ENCODE results near the gene ARHGAP19.
A peak's percentile ranks its signal among the peaks of the same experiment; 100 is the strongest.

The ARHGAP19 gene

GRCh38 chr10:97318772-97319651 is 26.6 kb upstream of the ARHGAP19 start, which contains the start of gene FRAT1:
TSS of gene FRAT1 (plus strand) at chr10:97319271. CDS start at chr10:97319454, 183 bp downstream.
- no peak for TF ChIP-seq EZH2 (IDR thresholded peaks at IDR 0.05; ENCODE audit: borderline replicate concordance, low read depth, low read length, severe bottlenecking)
- TF ChIP-seq, protein P1, sequence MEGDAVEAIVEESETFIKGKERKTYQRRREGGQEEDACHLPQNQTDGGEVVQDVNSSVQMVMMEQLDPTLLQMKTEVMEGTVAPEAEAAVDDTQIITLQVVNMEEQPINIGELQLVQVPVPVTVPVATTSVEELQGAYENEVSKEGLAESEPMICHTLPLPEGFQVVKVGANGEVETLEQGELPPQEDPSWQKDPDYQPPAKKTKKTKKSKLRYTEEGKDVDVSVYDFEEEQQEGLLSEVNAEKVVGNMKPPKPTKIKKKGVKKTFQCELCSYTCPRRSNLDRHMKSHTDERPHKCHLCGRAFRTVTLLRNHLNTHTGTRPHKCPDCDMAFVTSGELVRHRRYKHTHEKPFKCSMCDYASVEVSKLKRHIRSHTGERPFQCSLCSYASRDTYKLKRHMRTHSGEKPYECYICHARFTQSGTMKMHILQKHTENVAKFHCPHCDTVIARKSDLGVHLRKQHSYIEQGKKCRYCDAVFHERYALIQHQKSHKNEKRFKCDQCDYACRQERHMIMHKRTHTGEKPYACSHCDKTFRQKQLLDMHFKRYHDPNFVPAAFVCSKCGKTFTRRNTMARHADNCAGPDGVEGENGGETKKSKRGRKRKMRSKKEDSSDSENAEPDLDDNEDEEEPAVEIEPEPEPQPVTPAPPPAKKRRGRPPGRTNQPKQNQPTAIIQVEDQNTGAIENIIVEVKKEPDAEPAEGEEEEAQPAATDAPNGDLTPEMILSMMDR (IDR thresholded peaks at IDR 0.05; ENCODE audit: borderline replicate concordance, extremely low read depth, low read length, poor library complexity, severe bottlenecking): no peak
- H3K27me3 ChIP-seq (ENCODE audit: insufficient read depth, low read length, poor library complexity): peaks cover 7% of the 10 kb centered on the region
- ATAC-seq (ENCODE audit: insufficient read depth, low read depth): peak; percentile 83
- H3K4me3 ChIP-seq (ENCODE audit: low read depth in 1 of 2, low read length in 2 of 2): peak within 1 kb of the TSS; percentile 55 to 58; a peak in 3 of 4 replicates
- H3K4me2 ChIP-seq (ENCODE audit: insufficient read depth, low read length): peak within 1 kb of the TSS; percentile 97
- H3K4me1 ChIP-seq (ENCODE audit: insufficient read depth, low read length): peaks cover 23% of the 10 kb centered on the region
- peak within 1 kb of the TSS; percentile 61 for H3K9ac ChIP-seq (ENCODE audit: low read depth, low read length)
- DNase-seq: peak; percentile 89
- 0 out of 2 replicates have a peak, but pooled peaks cover 3% of the 10 kb centered on the region for H4K20me1 ChIP-seq (ENCODE audit: insufficient read depth, low read length)
- H3K27ac ChIP-seq (ENCODE audit: low read length): peak within 1 kb of the TSS; percentile 79
- H3K9me3 ChIP-seq (ENCODE audit: insufficient read depth, low read length, severe bottlenecking): no peaks in the 10 kb centered on the region
- 0 out of 2 replicates have a peak, but pooled peaks cover 3% of the 10 kb centered on the region for H3K79me2 ChIP-seq (ENCODE audit: insufficient read depth, low read length)
- H2AFZ ChIP-seq (ENCODE audit: low read depth, low read length): peak within 1 kb of the TSS; percentile 80
- H3K36me3 ChIP-seq (ENCODE audit: insufficient read depth, low read length): no peaks in the 10 kb centered on the region

- Histone ChIP-seq H3K79me2 (ENCODE audit: insufficient read depth, low read length) (no peaks in the 10 kb centered on the region), H3K4me1 (ENCODE audit: insufficient read depth, low read length) (peaks cover 9% of the 10 kb centered on the region), H3K9me3 (ENCODE audit: insufficient read depth, low read length, severe bottlenecking) (no peaks in the 10 kb centered on the region), H3K4me3 (ENCODE audit: low read depth in 1 of 2, low read length in 2 of 2) (no peak overlapping the region), H3K27me3 (ENCODE audit: insufficient read depth, low read length, poor library complexity) (peaks cover 3% of the 10 kb centered on the region), H3K9ac (ENCODE audit: low read depth, low read length) (no peak overlapping the region), H3K27ac (ENCODE audit: low read length) (no peak overlapping the region), H4K20me1 (ENCODE audit: insufficient read depth, low read length) (no peaks in the 10 kb centered on the region), H3K36me3 (ENCODE audit: insufficient read depth, low read length) (no peaks in the 10 kb centered on the region), H3K4me2 (ENCODE audit: insufficient read depth, low read length) (no peak overlapping the region), H2AFZ (ENCODE audit: low read depth, low read length) (no peak overlapping the region)
- no peak for TF ChIP-seq EZH2 (IDR thresholded peaks at IDR 0.05; ENCODE audit: borderline replicate concordance, low read depth, low read length, severe bottlenecking)
- TF ChIP-seq, protein P1 (IDR thresholded peaks at IDR 0.05; ENCODE audit: borderline replicate concordance, extremely low read depth, low read length, poor library complexity, severe bottlenecking): no peak
- DNase-seq: no peak
- ATAC-seq (ENCODE audit: insufficient read depth, low read depth): no peak
Observed at GRCh38 chr10:97314671-97315070, 22.2 kb upstream of the ARHGAP19 start.

- Histone ChIP-seq H2AFZ (ENCODE audit: low read depth, low read length) (no peak overlapping the region), H3K9me3 (ENCODE audit: insufficient read depth, low read length, severe bottlenecking) (no peaks in the 10 kb centered on the region), H3K4me2 (ENCODE audit: insufficient read depth, low read length) (no peak overlapping the region), H3K36me3 (ENCODE audit: insufficient read depth, low read length) (no peaks in the 10 kb centered on the region), H3K9ac (ENCODE audit: low read depth, low read length) (no peak overlapping the region), H3K27me3 (ENCODE audit: insufficient read depth, low read length, poor library complexity) (peaks cover 3% of the 10 kb centered on the region), H3K4me1 (ENCODE audit: insufficient read depth, low read length) (peaks cover under 1% of the 10 kb centered on the region), H4K20me1 (ENCODE audit: insufficient read depth, low read length) (no peaks in the 10 kb centered on the region), H3K4me3 (ENCODE audit: low read depth in 1 of 2, low read length in 2 of 2) (no peak overlapping the region), H3K79me2 (ENCODE audit: insufficient read depth, low read length) (no peaks in the 10 kb centered on the region), H3K27ac (ENCODE audit: low read length) (no peak overlapping the region)
- DNase-seq (no peak), ATAC-seq (ENCODE audit: insufficient read depth, low read depth) (no peak)
- TF ChIP-seq, protein P1 (IDR thresholded peaks at IDR 0.05; ENCODE audit: borderline replicate concordance, extremely low read depth, low read length, poor library complexity, severe bottlenecking): no peak
- no peak for TF ChIP-seq EZH2 (IDR thresholded peaks at IDR 0.05; ENCODE audit: borderline replicate concordance, low read depth, low read length, severe bottlenecking)
Observed at GRCh38 chr10:97312897-97313296, 20.5 kb upstream of the ARHGAP19 start.
